Endothelial cell of umbilical vein (primary cell): ENCODE data around the gene STX16. TPM values are rescaled to one million over a fixed set of nuclear protein-coding genes. Genes with fewer than 3 reads are reported as not detected.

ENCODE experiments used
- BruUV-seq: library from RNA; stranded (reverse); fragments of 400-500 nt; replicated peaks from 2 replicates; lab custom pipeline; 2021; lab: Mats Ljungman, UMichigan
- CTCF ChIA-PET: fragments of 300-600, 350-600 bp; sonication (Branson Sonifier 250); formaldehyde crosslinking; loops from one replicate; lab custom pipeline; 2021; ENCODE audit warnings: antibody characterized with exemption, inconsistent platforms; lab: Charles Lee
- POLR2A ChIA-PET: fragments of 300-600, 350-600 bp; sonication (Branson Sonifier 250); formaldehyde crosslinking; loops from one replicate; lab custom pipeline; 2021; ENCODE audit warnings: antibody characterized with exemption, inconsistent platforms; lab: Charles Lee
- DNase-seq: peaks from one replicate; pipeline ENCODE4 v3.0.0-alpha.2; 2011; ENCODE audit warnings: low read depth, low spot score
- FAIRE-seq: peaks from 2 replicates; lab custom pipeline; 2011; peaks lifted over from hg19 to GRCh38; lab: Jason Lieb, UNC
- H2AFZ ChIP-seq: 2 replicates; pipeline ENCODE4 v1.6.0; 2012; ENCODE audit warnings: low read depth, low read length, control low read depth, inconsistent platforms
- H3K27ac ChIP-seq: 2 replicates; pipeline ENCODE4 v1.5.1; 2011; ENCODE audit warnings: low read depth, mild to moderate bottlenecking, control low read depth, low read length, moderate library complexity; ENCODE audit not compliant: insufficient read depth
- H3K27me3 ChIP-seq, 2 experiments: 2 replicates each; pipeline versions ENCODE4 v1.6.0 to v1.6.1; 2011; ENCODE audit warnings: low read length in 2 of 2, mixed read lengths in 1 of 2; ENCODE audit not compliant: control insufficient read depth in 2 of 2, insufficient read depth in 2 of 2
- H3K36me3 ChIP-seq, 2 experiments: 2 replicates in 1 of 2; 3 replicates in 1 of 2; pipeline ENCODE4 v1.5.1; 2011; ENCODE audit warnings: low read length in 2 of 2, mild to moderate bottlenecking in 1 of 2, moderate library complexity in 1 of 2; ENCODE audit not compliant: control insufficient read depth in 2 of 2, insufficient read depth in 2 of 2; ENCODE audit errors: extremely low read depth in 1 of 2
- H3K4me1 ChIP-seq: 3 replicates; pipeline ENCODE4 v1.5.1; 2011; ENCODE audit warnings: mild to moderate bottlenecking, low read length; ENCODE audit not compliant: control insufficient read depth, insufficient read depth; ENCODE audit errors: extremely low read depth
- H3K4me2 ChIP-seq: 2 replicates; pipeline ENCODE4 v1.6.1; 2011; ENCODE audit warnings: low read length, control low read depth, mixed read lengths; ENCODE audit not compliant: insufficient read depth
- H3K4me3 ChIP-seq, 3 experiments: fragments of 200-600 bp in 1 of 3; sonication (generic), shearing (Covaris generic) in 1 of 3; replicated peaks in 1 of 3; 2 replicates each; pipeline ENCODE4 v1.5.1; 2011 to 2016; ENCODE audit warnings: control low read depth in 3 of 3, low read length in 3 of 3, mild to moderate bottlenecking in 2 of 3, inconsistent platforms in 1 of 3, low read depth in 1 of 3, moderate library complexity in 1 of 3; ENCODE audit not compliant: insufficient read depth in 1 of 3
- H3K79me2 ChIP-seq: 2 replicates; pipeline ENCODE4 v1.6.0; 2012; ENCODE audit warnings: low read length, inconsistent platforms; ENCODE audit not compliant: control insufficient read depth, insufficient read depth
- H3K9ac ChIP-seq: replicated peaks from 2 replicates; pipeline ENCODE3; 2011; ENCODE audit warnings: low read length, control low read depth; ENCODE audit not compliant: insufficient read depth; ENCODE audit errors: extremely low read depth
- H3K9me1 ChIP-seq: replicated peaks from 3 replicates; pipeline ENCODE4 v1.6.0; 2011; ENCODE audit warnings: mild to moderate bottlenecking, low read length; ENCODE audit not compliant: control insufficient read depth, insufficient read depth; ENCODE audit errors: extremely low read depth
- H3K9me3 ChIP-seq: replicated peaks from 2 replicates; pipeline ENCODE4 v1.5.1; 2012; ENCODE audit warnings: low read length, inconsistent platforms; ENCODE audit not compliant: control insufficient read depth, insufficient read depth
- H4K20me1 ChIP-seq: replicated peaks from 2 replicates; pipeline ENCODE3; 2011; ENCODE audit warnings: mild to moderate bottlenecking, low read length; ENCODE audit not compliant: control insufficient read depth, insufficient read depth; ENCODE audit errors: extremely low read depth
- CTCF ChIP-seq, 2 donors: IDR thresholded peaks; 1 replicate in 1 of 2; 2 replicates in 1 of 2; pipeline ENCODE4 v1.5.1; 2011; ENCODE audit warnings: low read length in 2 of 2, mild to moderate bottlenecking in 2 of 2, moderate library complexity in 2 of 2, control low read depth in 1 of 2, inconsistent platforms in 1 of 2, low read depth in 1 of 2; ENCODE audit not compliant: insufficient read depth in 1 of 2; ENCODE audit errors: extremely low read depth in 1 of 2
- EZH2 ChIP-seq: IDR thresholded peaks from 2 replicates; pipeline ENCODE4 v1.6.1; 2012; ENCODE audit warnings: borderline replicate concordance, low read depth, mild to moderate bottlenecking, moderate library complexity, low read length, inconsistent platforms; ENCODE audit not compliant: severe bottlenecking
- FOS ChIP-seq: IDR thresholded peaks from 2 replicates; pipeline ENCODE4 v1.6.1; 2011; ENCODE audit warnings: mild to moderate bottlenecking, low read length, moderate library complexity, borderline replicate concordance; ENCODE audit not compliant: insufficient read depth
- GATA2 ChIP-seq: IDR thresholded peaks from 2 replicates; pipeline ENCODE4 v1.7.0; 2011; ENCODE audit warnings: low read depth, mild to moderate bottlenecking, moderate library complexity, mixed read lengths, low read length; ENCODE audit not compliant: insufficient read length, insufficient read depth
- JUN ChIP-seq: IDR thresholded peaks from 2 replicates; pipeline ENCODE4 v1.6.1; 2011; ENCODE audit warnings: borderline replicate concordance, low read depth; ENCODE audit not compliant: insufficient read length, insufficient read depth
- MAX ChIP-seq: IDR thresholded peaks from 2 replicates; pipeline ENCODE4 v1.6.1; 2011; ENCODE audit not compliant: insufficient read depth, insufficient read length
- MYC ChIP-seq: IDR thresholded peaks from one replicate; pipeline ENCODE4 v1.6.1; 2011; ENCODE audit warnings: mild to moderate bottlenecking, low read depth, low read length
- POLR2A ChIP-seq: IDR thresholded peaks from 2 replicates; pipeline ENCODE4 v1.6.1; 2012; ENCODE audit warnings: low read depth, mild to moderate bottlenecking, control low read depth, low read length
- POLR2AphosphoS5 ChIP-seq: IDR thresholded peaks from 2 replicates; pipeline ENCODE4 v1.6.1; 2012; ENCODE audit warnings: low read depth, mild to moderate bottlenecking, control low read depth, low read length, moderate library complexity; ENCODE audit not compliant: insufficient read depth
- dilution Hi-C: fragments of 300-500 bp; cut with MboI; formaldehyde crosslinking; loops from one replicate; pipeline ENCODE4 v1.15.0; 2019; ENCODE audit warnings: low sequenced_read_pairs; ENCODE audit not compliant: extremely low pct_ligation_motif_present
- intact Hi-C: fragments of 100-400 bp; cut with micrococcal nuclease; formaldehyde crosslinking; loops from one replicate; pipeline ENCODE4 v1.10.0; 2022
- polyA plus RNA-seq, 4 experiments: library from polyadenylated mRNA; depleted of rRNA in 3 of 4; stranded (reverse) in 3 of 4; unstranded in 1 of 4; fragments of >200 nt; gene quantifications; 2 replicates each; pipeline versions ENCODE4 v1.2.1 to v1.2.3, GENCODE V29; 2011 to 2012; ENCODE audit warnings: missing spikeins in 1 of 4
- total RNA-seq: library from RNA; stranded (reverse); gene quantifications from 2 replicates; pipeline ENCODE4 v1.2.3, GENCODE V29; 2021

STX16 gene
- total and polyA plus RNA-seq, 2 donors (not counting 3 experiments of a cell fraction or from before 2014, with no cell fraction given), result 43.1 to 63.5 TPM

GRCh38 chr20:58637466-58638213, 13.4 kb upstream of the STX16 start:
- Histone ChIP-seq H3K27me3 (peaks cover 8 to 9% of the 10 kb centered on the region in 2 experiments), H3K4me3 (no peak overlapping the region), H3K9ac (no peak overlapping the region), H4K20me1 (no peaks in the 10 kb centered on the region), H3K36me3 (no peaks in the 10 kb centered on the region), H2AFZ (no peak overlapping the region), H3K4me2 (no peak overlapping the region), H3K4me1 (peaks cover 5% of the 10 kb centered on the region), H3K9me3 (no peaks in the 10 kb centered on the region), H3K9me1 (no peaks in the 10 kb centered on the region), H3K27ac (no peak overlapping the region), H3K79me2 (no peaks in the 10 kb centered on the region)
- ChIA-PET CTCF (interaction anchor here (1.2 to 1.4 kb wide), 2 partner anchors 11 to 13 kb away, joined by 4 to 7 read pairs; partner anchors contain the start of gene STX16), POLR2A (no interaction called here)
- no peak for DNase-seq
- FAIRE-seq, result no peak
- TF ChIP-seq MYC, result no peak
- BruUV-seq, result no TSS peak
- intact Hi-C loops, result no loop called here
- dilution Hi-C loops, result no loop called here

GRCh38 chr20:58638467-58639181, 12.5 kb upstream of the STX16 start:
- no peaks in the 10 kb centered on the region for H3K9me1 ChIP-seq
- BruUV-seq, result no TSS peak
- intact Hi-C loops, result no loop called here

More at GRCh38 chr20:58638467-58639181, 12.5 kb upstream of the STX16 start:
- no peak overlapping the region for H3K4me2 ChIP-seq
- DNase-seq, result no peak
- H3K27me3 ChIP-seq, result peaks cover 8 to 10% of the 10 kb centered on the region in 2 experiments
- H3K9ac ChIP-seq, result no peak overlapping the region
- H2AFZ ChIP-seq, result no peak overlapping the region
- H3K4me1 ChIP-seq, result peaks cover 5% of the 10 kb centered on the region
- ChIA-PET POLR2A (no interaction called here), CTCF (interaction anchor here (0.9 to 1.5 kb wide), 5 partner anchors 9 to 157 kb away, joined by 3 to 9 read pairs (median 4); partner anchors contain the start of gene STX16)
- H4K20me1 ChIP-seq, result no peaks in the 10 kb centered on the region
- FAIRE-seq, result no peak
- H3K9me3 ChIP-seq, result no peaks in the 10 kb centered on the region
- H3K36me3 ChIP-seq, result no peaks in the 10 kb centered on the region
- H3K79me2 ChIP-seq, result no peaks in the 10 kb centered on the region
- dilution Hi-C loops, result no loop called here
- no peak overlapping the region for H3K4me3 ChIP-seq
- TF ChIP-seq CTCF (IDR thresholded peaks at IDR 0.05; ENCODE audit: extremely low read depth in 1 of 2, insufficient read depth in 1 of 2, low read depth in 1 of 2, low read length in 2 of 2) (no peak), GATA2 (no peak), POLR2A (no peak), JUN (no peak), EZH2 (no peak), POLR2AphosphoS5 (no peak), MAX (no peak), MYC (no peak), FOS (no peak)
- no peak overlapping the region for H3K27ac ChIP-seq
